Measurements from ENCODE around the gene NAALADL2. TPM values are rescaled to one million over a fixed set of nuclear protein-coding genes. Genes with fewer than 3 reads are reported as not detected.

Gene NAALADL2
- total RNA-seq, 1 donor from 2014 or later: 1.6 TPM

- Mint-ChIP-seq H3K36me3 (ENCODE audit: unreplicated experiment) (no peaks in the 10 kb centered on the region), H3K27me3 (ENCODE audit: unreplicated experiment) (no peaks in the 10 kb centered on the region), H3K9me3 (ENCODE audit: unreplicated experiment) (no peaks in the 10 kb centered on the region), H3K4me1 (ENCODE audit: low read depth, unreplicated experiment) (peaks cover 1% of the 10 kb centered on the region), H3K4me3 (ENCODE audit: unreplicated experiment) (no peak overlapping the region), H3K27ac (ENCODE audit: unreplicated experiment) (no peak overlapping the region)
- no peak for TF ChIP-seq CTCF (IDR thresholded peaks at IDR 0.05; ENCODE audit: partially characterized antibody, unreplicated experiment)
- no peak for DNase-seq
Measured at GRCh38 chr3:175102161-175102560, 243.0 kb downstream of the NAALADL2 start.

GRCh38 chr3:175103298-175103697 is 244.2 kb downstream of the NAALADL2 start:
- no peak overlapping the region for H3K4me3 Mint-ChIP-seq (ENCODE audit: unreplicated experiment)
- no peak for DNase-seq
- H3K27me3 Mint-ChIP-seq (ENCODE audit: unreplicated experiment): no peaks in the 10 kb centered on the region
- H3K27ac Mint-ChIP-seq (ENCODE audit: unreplicated experiment): no peak overlapping the region
- no peaks in the 10 kb centered on the region for H3K9me3 Mint-ChIP-seq (ENCODE audit: unreplicated experiment)
- H3K4me1 Mint-ChIP-seq (ENCODE audit: low read depth, unreplicated experiment): no peaks in the 10 kb centered on the region
- no peaks in the 10 kb centered on the region for H3K36me3 Mint-ChIP-seq (ENCODE audit: unreplicated experiment)
- no peak for TF ChIP-seq CTCF (IDR thresholded peaks at IDR 0.05; ENCODE audit: partially characterized antibody, unreplicated experiment)

GRCh38 chr3:175105066-175105465 is 245.9 kb downstream of the NAALADL2 start:
- no peaks in the 10 kb centered on the region for H3K36me3 Mint-ChIP-seq (ENCODE audit: unreplicated experiment)
- no peak overlapping the region for H3K27ac Mint-ChIP-seq (ENCODE audit: unreplicated experiment)
- DNase-seq: no peak
- peaks cover 2% of the 10 kb centered on the region for H3K27me3 Mint-ChIP-seq (ENCODE audit: unreplicated experiment)
- no peaks in the 10 kb centered on the region for H3K4me1 Mint-ChIP-seq (ENCODE audit: low read depth, unreplicated experiment)
- no peak overlapping the region for H3K4me3 Mint-ChIP-seq (ENCODE audit: unreplicated experiment)
- no peaks in the 10 kb centered on the region for H3K9me3 Mint-ChIP-seq (ENCODE audit: unreplicated experiment)
- no peak for TF ChIP-seq CTCF (IDR thresholded peaks at IDR 0.05; ENCODE audit: partially characterized antibody, unreplicated experiment)

- no peak overlapping the region for H3K4me3 Mint-ChIP-seq (ENCODE audit: unreplicated experiment)
- no peak overlapping the region for H3K27ac Mint-ChIP-seq (ENCODE audit: unreplicated experiment)
- no peak for DNase-seq
- no peak for TF ChIP-seq CTCF (IDR thresholded peaks at IDR 0.05; ENCODE audit: partially characterized antibody, unreplicated experiment)
- H3K4me1 Mint-ChIP-seq (ENCODE audit: low read depth, unreplicated experiment): no peaks in the 10 kb centered on the region
- H3K36me3 Mint-ChIP-seq (ENCODE audit: unreplicated experiment): no peaks in the 10 kb centered on the region
- H3K9me3 Mint-ChIP-seq (ENCODE audit: unreplicated experiment): no peaks in the 10 kb centered on the region
- H3K27me3 Mint-ChIP-seq (ENCODE audit: unreplicated experiment): peaks cover 2% of the 10 kb centered on the region
Measured at GRCh38 chr3:175107231-175107630, 248.1 kb downstream of the NAALADL2 start.

- no peak overlapping the region for H3K4me3 Mint-ChIP-seq (ENCODE audit: unreplicated experiment)
- no peak for DNase-seq
- H3K4me1 Mint-ChIP-seq (ENCODE audit: low read depth, unreplicated experiment): peaks cover 4% of the 10 kb centered on the region
- H3K36me3 Mint-ChIP-seq (ENCODE audit: unreplicated experiment): no peaks in the 10 kb centered on the region
- TF ChIP-seq CTCF (IDR thresholded peaks at IDR 0.05; ENCODE audit: partially characterized antibody, unreplicated experiment): no peak
- H3K27me3 Mint-ChIP-seq (ENCODE audit: unreplicated experiment): peaks cover 2% of the 10 kb centered on the region
- H3K9me3 Mint-ChIP-seq (ENCODE audit: unreplicated experiment): no peaks in the 10 kb centered on the region
- H3K27ac Mint-ChIP-seq (ENCODE audit: unreplicated experiment): no peak overlapping the region
Measured at GRCh38 chr3:175107995-175108394, 248.9 kb downstream of the NAALADL2 start.

Data from glutamatergic neuron (in vitro differentiated cells).